Calu3 (cell line): Measurements from ENCODE around the gene GPS1. TPM values are rescaled to one million over a fixed set of nuclear protein-coding genes. Genes with fewer than 3 reads are reported as not detected.

Experiments
- BruUV-seq: library from RNA; stranded (reverse); fragments of 400-500 nt; replicated peaks from 2 replicates; lab custom pipeline; 2021; lab: Mats Ljungman, UMichigan
- CTCF ChIA-PET: fragments of 300-600 bp; sonication (Branson Sonifier 250); formaldehyde crosslinking; loops from one replicate; lab custom pipeline; 2022; ENCODE audit warnings: antibody characterized with exemption; lab: Charles Lee
- DNase-seq: peaks from one replicate; pipeline ENCODE4 v3.0.0; 2022
- H3K27ac Mint-ChIP-seq: one replicate; pipeline ENCODE4 v1.8.0; 2022; ENCODE audit warnings: mixed read lengths; ENCODE audit not compliant: unreplicated experiment
- H3K27me3 Mint-ChIP-seq: one replicate; pipeline ENCODE4 v1.8.0; 2022; ENCODE audit warnings: mixed read lengths; ENCODE audit not compliant: unreplicated experiment
- H3K36me3 Mint-ChIP-seq: one replicate; pipeline ENCODE4 v1.8.0; 2022; ENCODE audit warnings: mild to moderate bottlenecking, moderate library complexity, mixed read lengths; ENCODE audit not compliant: insufficient read depth, unreplicated experiment
- H3K4me1 Mint-ChIP-seq: one replicate; pipeline ENCODE4 v1.8.0; 2022; ENCODE audit warnings: mild to moderate bottlenecking, low read depth, mixed read lengths; ENCODE audit not compliant: unreplicated experiment
- H3K4me3 Mint-ChIP-seq: one replicate; pipeline ENCODE4 v1.8.0; 2022; ENCODE audit warnings: mild to moderate bottlenecking, low read depth, moderate library complexity, mixed read lengths; ENCODE audit not compliant: unreplicated experiment
- H3K9me3 Mint-ChIP-seq: one replicate; pipeline ENCODE4 v1.8.0; 2022; ENCODE audit warnings: low read depth, mixed read lengths; ENCODE audit not compliant: unreplicated experiment
- intact Hi-C: fragments of 100-400 bp; cut with micrococcal nuclease; formaldehyde crosslinking; loops from one replicate; pipeline ENCODE4 v1.10.0; 2022; ENCODE audit not compliant: unreplicated experiment
- total RNA-seq: library from RNA; stranded (reverse); gene quantifications from 2 replicates; pipeline ENCODE4 v1.2.3, GENCODE V29; 2022
- TF ChIP-seq, protein P1 (sequence below): fragments of 200-600 bp; IDR thresholded peaks from one replicate; pipeline ENCODE4 v1.8.0; 2022; ENCODE audit warnings: antibody characterized with exemption; ENCODE audit not compliant: unreplicated experiment

Gene GPS1
- total RNA-seq, 1 experiment from 2014 or later: 114 TPM

DNA sequence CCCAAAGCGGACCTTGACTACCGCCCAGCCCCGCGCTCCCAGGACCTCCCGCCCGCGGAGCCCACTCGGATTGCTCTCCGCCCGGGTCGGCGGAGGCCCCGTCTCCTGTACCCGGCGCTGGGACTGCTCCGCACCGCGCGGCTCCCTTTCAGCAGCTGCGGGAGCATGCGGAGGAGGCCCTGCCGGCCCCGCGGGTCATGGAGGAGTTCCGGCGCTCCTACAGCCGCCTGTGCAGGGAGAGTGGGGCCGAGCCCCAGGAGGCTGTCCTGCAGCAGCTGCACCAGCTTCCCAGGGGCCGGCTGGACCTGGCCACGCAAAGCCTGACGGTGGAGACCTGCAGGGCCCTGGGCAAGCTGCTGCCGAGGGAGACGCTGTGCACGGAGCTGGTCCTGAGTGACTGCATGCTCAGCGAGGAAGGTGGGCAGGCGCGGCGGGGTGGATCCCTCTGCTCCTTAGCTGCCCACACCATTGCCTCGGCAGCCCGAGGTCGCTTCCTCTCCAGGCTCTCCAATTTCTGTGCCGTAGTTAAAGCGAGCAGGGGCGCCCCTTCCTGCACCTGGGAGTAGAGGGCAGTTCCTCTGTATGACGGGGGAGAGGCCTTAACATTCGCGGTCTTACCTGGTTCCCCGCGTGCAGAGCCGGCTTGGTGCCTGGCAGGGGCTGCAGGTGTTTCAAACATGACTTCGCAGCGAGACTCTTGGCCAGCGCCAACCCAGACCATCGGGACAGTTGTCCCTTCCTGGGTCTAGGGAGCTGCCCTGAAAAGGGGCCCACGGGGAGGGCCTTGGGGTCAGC is 28.1 kb upstream of the GPS1 start:
- peak overlapping the region; percentile 81 for H3K4me3 Mint-ChIP-seq
- H3K36me3 Mint-ChIP-seq: peaks cover 57% of the 10 kb centered on the region
- no peaks in the 10 kb centered on the region for H3K9me3 Mint-ChIP-seq
- peaks cover 8% of the 10 kb centered on the region for H3K4me1 Mint-ChIP-seq
- H3K27ac Mint-ChIP-seq: peak overlapping the region; percentile 76
- no TSS peak for BruUV-seq
- TF ChIP-seq, protein P1, sequence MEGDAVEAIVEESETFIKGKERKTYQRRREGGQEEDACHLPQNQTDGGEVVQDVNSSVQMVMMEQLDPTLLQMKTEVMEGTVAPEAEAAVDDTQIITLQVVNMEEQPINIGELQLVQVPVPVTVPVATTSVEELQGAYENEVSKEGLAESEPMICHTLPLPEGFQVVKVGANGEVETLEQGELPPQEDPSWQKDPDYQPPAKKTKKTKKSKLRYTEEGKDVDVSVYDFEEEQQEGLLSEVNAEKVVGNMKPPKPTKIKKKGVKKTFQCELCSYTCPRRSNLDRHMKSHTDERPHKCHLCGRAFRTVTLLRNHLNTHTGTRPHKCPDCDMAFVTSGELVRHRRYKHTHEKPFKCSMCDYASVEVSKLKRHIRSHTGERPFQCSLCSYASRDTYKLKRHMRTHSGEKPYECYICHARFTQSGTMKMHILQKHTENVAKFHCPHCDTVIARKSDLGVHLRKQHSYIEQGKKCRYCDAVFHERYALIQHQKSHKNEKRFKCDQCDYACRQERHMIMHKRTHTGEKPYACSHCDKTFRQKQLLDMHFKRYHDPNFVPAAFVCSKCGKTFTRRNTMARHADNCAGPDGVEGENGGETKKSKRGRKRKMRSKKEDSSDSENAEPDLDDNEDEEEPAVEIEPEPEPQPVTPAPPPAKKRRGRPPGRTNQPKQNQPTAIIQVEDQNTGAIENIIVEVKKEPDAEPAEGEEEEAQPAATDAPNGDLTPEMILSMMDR: no peak
- intact Hi-C loops: loop anchor here (2.0 to 5.0 kb wide), 2 partner anchors 69 to 129 kb away; no protein-coding TSS in a partner anchor
- CTCF ChIA-PET: interaction anchor here (1.3 to 4.6 kb wide), 4 partner anchors 14 to 107 kb away, joined by 3 to 45 read pairs (median 14); partner anchors contain the start of genes DCXR and NOTUM
- DNase-seq: peak; percentile 16
- no peaks in the 10 kb centered on the region for H3K27me3 Mint-ChIP-seq

DNA sequence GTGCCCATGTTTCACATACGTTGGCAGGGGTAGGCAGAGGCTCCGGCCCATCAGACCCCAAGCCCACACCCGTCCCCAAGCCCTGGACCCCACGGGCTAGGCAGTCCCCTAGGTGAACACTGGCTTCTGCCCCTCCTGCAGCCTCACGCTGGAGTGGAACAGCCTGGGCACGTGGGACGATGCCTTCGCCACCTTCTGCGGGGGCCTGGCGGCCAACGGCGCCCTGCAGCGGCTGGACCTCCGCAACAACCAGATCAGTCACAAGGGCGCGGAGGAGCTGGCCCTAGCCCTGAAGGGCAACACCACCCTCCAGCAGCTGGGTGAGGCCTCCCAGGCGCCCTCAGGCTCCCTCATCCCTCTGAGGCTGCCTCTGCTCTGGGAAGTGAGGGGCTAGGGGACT is 26.8 kb upstream of the GPS1 start:
- H3K27ac Mint-ChIP-seq: no peak overlapping the region
- intact Hi-C loops: loop anchor here (5.0 kb wide), 1 partner anchor 127 kb away; no protein-coding TSS in a partner anchor
- TF ChIP-seq, protein P1: no peak
- DNase-seq: no peak
- CTCF ChIA-PET: no interaction called here
- peaks cover 59% of the 10 kb centered on the region for H3K36me3 Mint-ChIP-seq
- H3K4me3 Mint-ChIP-seq: no peak overlapping the region
- no peaks in the 10 kb centered on the region for H3K27me3 Mint-ChIP-seq
- no peaks in the 10 kb centered on the region for H3K9me3 Mint-ChIP-seq
- H3K4me1 Mint-ChIP-seq: peaks cover 8% of the 10 kb centered on the region
- no TSS peak for BruUV-seq

DNA sequence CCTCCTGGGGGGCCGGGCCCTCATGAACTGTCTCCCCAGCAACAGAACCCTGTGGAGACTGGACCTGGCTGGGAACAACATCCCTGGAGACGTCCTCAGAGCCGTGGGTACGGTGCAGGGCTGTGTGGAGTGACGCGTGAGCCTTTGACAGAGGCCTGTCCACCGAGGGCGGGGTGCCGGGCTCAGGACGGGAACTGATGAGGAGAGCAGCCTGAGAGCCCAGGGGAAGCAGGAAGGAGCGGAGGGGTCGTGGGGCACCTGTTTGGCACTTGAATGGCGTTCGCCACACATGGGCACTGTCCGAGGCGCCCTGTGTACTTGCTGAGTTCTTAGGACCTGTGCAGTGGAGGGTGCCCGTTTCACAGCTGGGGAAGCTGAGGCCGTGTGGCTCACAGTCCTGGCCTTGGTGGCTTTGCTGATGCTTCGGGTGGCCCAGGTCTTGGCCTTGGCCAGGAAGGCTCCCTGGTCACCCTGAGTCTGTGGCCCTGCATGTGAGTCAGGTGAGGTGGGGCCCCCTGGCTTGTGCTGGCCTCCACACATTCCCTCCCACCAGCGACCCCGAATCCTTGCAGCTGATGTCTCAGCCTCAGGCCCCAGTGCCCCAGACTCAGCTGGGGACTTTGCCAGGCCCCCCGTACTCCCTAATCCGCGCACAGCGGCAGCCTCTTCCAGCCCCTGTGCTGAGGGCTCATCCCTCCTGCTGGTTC is 26.1 kb upstream of the GPS1 start:
- CTCF ChIA-PET: interaction anchor here (0.6 kb wide), 1 partner anchor 78 kb away, joined by 5 read pairs; no protein-coding TSS in a partner anchor
- Mint-ChIP-seq H3K27me3 (no peaks in the 10 kb centered on the region), H3K9me3 (no peaks in the 10 kb centered on the region), H3K4me3 (no peak overlapping the region), H3K4me1 (peaks cover 8% of the 10 kb centered on the region), H3K27ac (no peak overlapping the region), H3K36me3 (peaks cover 53% of the 10 kb centered on the region)
- TF ChIP-seq, protein P1: no peak
- BruUV-seq: no TSS peak
- no peak for DNase-seq
- intact Hi-C loops: no loop called here

DNA sequence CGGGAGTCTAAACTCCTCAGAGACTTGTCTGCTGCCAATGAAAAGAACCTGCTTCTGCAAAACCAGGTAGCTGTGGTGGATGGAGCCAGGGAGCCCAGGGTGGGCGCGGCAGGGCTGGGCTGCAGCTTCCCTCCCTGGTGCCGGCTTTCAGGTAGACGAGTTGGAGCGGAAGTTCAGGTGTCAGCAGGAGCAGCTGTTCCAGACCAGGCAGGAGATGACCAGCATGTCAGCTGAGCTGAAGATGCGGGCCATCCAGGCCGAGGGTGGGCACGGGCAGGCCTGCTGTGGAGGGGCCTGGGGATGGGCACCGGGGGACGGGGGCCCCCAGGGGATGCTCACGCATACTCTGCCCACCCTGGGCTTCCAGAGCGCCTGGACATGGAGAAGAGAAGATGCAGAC is 23.5 kb upstream of the GPS1 start:
- no peak overlapping the region for H3K4me3 Mint-ChIP-seq

More for the DNA sequence above, 23.5 kb upstream of the GPS1 start:
- H3K27me3 Mint-ChIP-seq: no peaks in the 10 kb centered on the region
- no peaks in the 10 kb centered on the region for H3K4me1 Mint-ChIP-seq
- no peaks in the 10 kb centered on the region for H3K9me3 Mint-ChIP-seq
- intact Hi-C loops: no loop called here
- BruUV-seq: no TSS peak
- H3K27ac Mint-ChIP-seq: no peak overlapping the region
- peaks cover 36% of the 10 kb centered on the region for H3K36me3 Mint-ChIP-seq
- TF ChIP-seq, protein P1: no peak
- DNase-seq: no peak
- CTCF ChIA-PET: no interaction called here
